ENCODE measurements around the gene CHST4.

Gene CHST4

GRCh38 chr16:71585318-71585703 is 59.1 kb downstream of the CHST4 start:
- Histone ChIP-seq H3F3A (ENCODE audit: control insufficient read depth, insufficient read depth) (no peaks in the 10 kb centered on the region), H3K36me3 (ENCODE audit: control insufficient read depth, low read length) (no peaks in the 10 kb centered on the region), H3K4me1 (ENCODE audit: control insufficient read depth, low read length) (peaks cover 6% of the 10 kb centered on the region; the same call in 1 of the 2 replicates), H3K79me2 (ENCODE audit: control insufficient read depth, low read length) (no peaks in the 10 kb centered on the region), H3K4me2 (ENCODE audit: low read length) (no peak overlapping the region), H4K20me1 (ENCODE audit: control insufficient read depth, insufficient read depth, low read depth, low read length) (no peaks in the 10 kb centered on the region), H3K27me3 (ENCODE audit: control insufficient read depth, low read length) (peaks cover under 1% of the 10 kb centered on the region; the same call in 1 of the 2 replicates), H3K4me3 (ENCODE audit: low read length) (no peak overlapping the region), H3K9me3 (ENCODE audit: control insufficient read depth, insufficient read depth, low read length) (no peaks in the 10 kb centered on the region), H3K27ac (ENCODE audit: low read depth, low read length) (no peak overlapping the region), H3K9me2 (replicated peaks; ENCODE audit: control insufficient read depth, low read length) (no peaks in the 10 kb centered on the region)
- no peak for TF ChIP-seq CTCF (IDR thresholded peaks at IDR 0.05; ENCODE audit: low read depth, low read length, poor library complexity, severe bottlenecking)
- no peak for TF ChIP-seq EZH2phosphoT487 (IDR thresholded peaks at IDR 0.05; ENCODE audit: borderline replicate concordance, low read length)
